Activated T-cell treated with anti-CD3 and anti-CD28 coated beads, Interleukin-2, amount 50 U/mL, for 24 hours (primary cell): ENCODE results near the gene CABP5.

ENCODE experiments used
- DNase-seq: peaks from one replicate; pipeline ENCODE4 v3.0.0-alpha.2; 2020
- H3K27ac Mint-ChIP-seq: 2 replicates; pipeline ENCODE4 v1.8.0; 2020; ENCODE audit warnings: mild to moderate bottlenecking, mixed read lengths
- H3K27me3 Mint-ChIP-seq: 2 replicates; pipeline ENCODE4 v1.8.0; 2020; ENCODE audit warnings: mixed read lengths
- H3K36me3 Mint-ChIP-seq: 2 replicates; pipeline ENCODE4 v1.8.0; 2020; ENCODE audit warnings: low read depth, mixed read lengths
- H3K4me1 Mint-ChIP-seq: 2 replicates; pipeline ENCODE4 v1.8.0; 2020; ENCODE audit warnings: low read depth, mixed read lengths
- H3K4me3 Mint-ChIP-seq: 2 replicates; pipeline ENCODE4 v1.8.0; 2020; ENCODE audit warnings: mild to moderate bottlenecking, moderate library complexity, mixed read lengths
- H3K9me3 Mint-ChIP-seq: 2 replicates; pipeline ENCODE4 v1.8.0; 2020; ENCODE audit warnings: mixed read lengths

Gene CABP5

GRCh38 chr19:48004236-48004635 lies 39.6 kb downstream of the CABP5 start:
- H3K27ac Mint-ChIP-seq, result no peak overlapping the region
- DNase-seq, result no peak
- H3K36me3 Mint-ChIP-seq, result no peaks in the 10 kb centered on the region
- no peaks in the 10 kb centered on the region for H3K4me1 Mint-ChIP-seq
- H3K27me3 Mint-ChIP-seq, result peaks cover 39% of the 10 kb centered on the region
- H3K4me3 Mint-ChIP-seq, result no peak overlapping the region
- H3K9me3 Mint-ChIP-seq, result peaks cover 2% of the 10 kb centered on the region

GRCh38 chr19:48000846-48001245 lies 43.0 kb downstream of the CABP5 start:
- Mint-ChIP-seq H3K27ac (no peak overlapping the region), H3K4me1 (no peaks in the 10 kb centered on the region), H3K27me3 (peaks cover 28% of the 10 kb centered on the region), H3K36me3 (no peaks in the 10 kb centered on the region), H3K4me3 (no peak overlapping the region), H3K9me3 (no peaks in the 10 kb centered on the region)
- no peak for DNase-seq

- no peak for DNase-seq
- no peaks in the 10 kb centered on the region for H3K36me3 Mint-ChIP-seq
- peaks cover 32% of the 10 kb centered on the region for H3K27me3 Mint-ChIP-seq
- H3K27ac Mint-ChIP-seq, result no peak overlapping the region
- no peaks in the 10 kb centered on the region for H3K9me3 Mint-ChIP-seq
- no peaks in the 10 kb centered on the region for H3K4me1 Mint-ChIP-seq
- no peak overlapping the region for H3K4me3 Mint-ChIP-seq
Measured at GRCh38 chr19:47998800-47999199, 45.1 kb downstream of the CABP5 start.

GRCh38 chr19:47996230-47996727 lies 47.6 kb downstream of the CABP5 start:
- Mint-ChIP-seq H3K27me3 (peaks cover 22% of the 10 kb centered on the region), H3K4me1 (no peaks in the 10 kb centered on the region), H3K36me3 (no peaks in the 10 kb centered on the region), H3K27ac (no peak overlapping the region), H3K4me3 (no peak overlapping the region), H3K9me3 (no peaks in the 10 kb centered on the region)
- no peak for DNase-seq

- Mint-ChIP-seq H3K27me3 (peaks cover 34% of the 10 kb centered on the region), H3K36me3 (no peaks in the 10 kb centered on the region), H3K27ac (no peak within 1 kb of the TSS), H3K4me1 (no peaks in the 10 kb centered on the region), H3K4me3 (no peak within 1 kb of the TSS), H3K9me3 (no peaks in the 10 kb centered on the region)
- no peak for DNase-seq
Measured at GRCh38 chr19:47994209-47994802, 49.6 kb downstream of the CABP5 start, which contains the start of gene ELSPBP1. Gene ELSPBP1 (plus strand): TSS chr19:47994632. CDS start chr19:48008668, 14,036 bp downstream.

GRCh38 chr19:47992070-47992469 lies 51.8 kb downstream of the CABP5 start, which contains the start of gene BSPH1:
Gene BSPH1 (minus strand): TSS chr19:47992170. CDS start chr19:47992081, 89 bp downstream.
- H3K27ac Mint-ChIP-seq, result no peak within 1 kb of the TSS
- peaks cover 40% of the 10 kb centered on the region for H3K27me3 Mint-ChIP-seq
- no peak for DNase-seq
- H3K9me3 Mint-ChIP-seq, result no peaks in the 10 kb centered on the region
- H3K4me1 Mint-ChIP-seq, result no peaks in the 10 kb centered on the region
- no peaks in the 10 kb centered on the region for H3K36me3 Mint-ChIP-seq
- H3K4me3 Mint-ChIP-seq, result no peak within 1 kb of the TSS

GRCh38 chr19:47991191-47991808 lies 52.6 kb downstream of the CABP5 start:
- peaks cover 38% of the 10 kb centered on the region for H3K27me3 Mint-ChIP-seq
- no peak overlapping the region for H3K4me3 Mint-ChIP-seq
- no peak for DNase-seq
- no peaks in the 10 kb centered on the region for H3K9me3 Mint-ChIP-seq
- H3K27ac Mint-ChIP-seq, result no peak overlapping the region
- H3K36me3 Mint-ChIP-seq, result no peaks in the 10 kb centered on the region
- no peaks in the 10 kb centered on the region for H3K4me1 Mint-ChIP-seq
